Mammary epithelial cell (primary cell): Measurements from ENCODE around the gene ABCB8.

Source experiments
- CTCF ChIP-seq, 2 donors: IDR thresholded peaks in 1 of 2; conservative IDR thresholded peaks in 1 of 2; 2 replicates each; pipeline ENCODE4 v1.5.1; 2011 to 2012; ENCODE audit warnings: inconsistent platforms in 2 of 2, low read length in 2 of 2, mild to moderate bottlenecking in 2 of 2, control low read depth in 1 of 2, low read depth in 1 of 2; ENCODE audit not compliant: insufficient read depth in 1 of 2; ENCODE audit errors: extremely low read depth in 1 of 2
- EZH2 ChIP-seq: IDR thresholded peaks from 2 replicates; pipeline ENCODE4 v1.6.1; 2012; ENCODE audit warnings: low read length, inconsistent platforms, borderline replicate concordance

GRCh38 chr7:151051108-151051507 lies 22.9 kb downstream of the ABCB8 start:
- TF ChIP-seq CTCF (conservative IDR thresholded peaks at IDR 0.05 in 1 of 2, IDR thresholded peaks at IDR 0.05 in 1 of 2; ENCODE audit: extremely low read depth in 1 of 2, insufficient read depth in 1 of 2, low read depth in 1 of 2, low read length in 2 of 2) (no peak), EZH2 (no peak)
